Stimulated activated CD4-positive, alpha-beta T cell treated with anti-CD3 and anti-CD28 coated beads, Interleukin-2, amount 100 ng/mL, for 48 hours (primary cell): ENCODE results near the gene ZBTB48.
A peak's percentile ranks its signal among the peaks of the same experiment; 100 is the strongest.
"Not testable (repeated sequence)": the region's sequence is repeated elsewhere in the genome, so short reads cannot be mapped to it uniquely, and the experiment has no call there.

ENCODE experiments used
- DNase-seq, 2 donors: peaks; one replicate each; pipeline ENCODE4 v3.0.0-alpha.2; 2020

The ZBTB48 gene

DNA sequence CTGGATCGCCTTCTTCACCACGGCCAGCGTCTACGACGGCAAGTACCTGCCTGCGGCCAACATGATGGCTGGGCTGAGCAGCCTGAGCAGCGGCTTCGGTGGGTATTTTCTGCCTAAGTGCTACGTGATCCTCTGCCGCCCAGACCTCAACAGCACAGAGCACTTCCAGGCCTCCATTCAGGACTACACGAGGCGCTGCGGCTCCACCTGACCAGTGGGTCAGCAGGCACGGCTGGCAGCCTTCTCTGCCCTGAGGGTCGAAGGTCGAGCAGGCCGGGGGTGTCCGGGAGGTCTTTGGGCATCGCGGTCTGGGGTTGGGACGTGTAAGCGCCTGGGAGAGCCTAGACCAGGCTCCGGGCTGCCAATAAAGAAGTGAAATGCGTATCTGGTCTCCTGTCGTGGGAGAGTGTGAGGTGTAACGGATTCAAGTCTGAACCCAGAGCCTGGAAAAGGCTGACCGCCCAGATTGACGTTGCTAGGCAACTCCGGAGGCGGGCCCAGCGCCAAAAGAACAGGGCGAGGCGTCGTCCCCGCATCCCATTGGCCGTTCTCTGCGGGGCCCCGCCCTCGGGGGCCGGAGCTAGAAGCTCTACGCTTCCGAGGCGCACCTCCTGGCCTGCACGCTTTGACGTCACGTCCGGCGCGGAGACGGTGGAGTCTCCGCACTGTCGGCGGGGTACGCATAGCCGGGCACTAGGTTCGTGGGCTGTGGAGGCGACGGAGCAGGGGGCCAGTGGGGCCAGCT lies at the start of gene ZBTB48:
Gene ZBTB48, plus strand, starts transcription at position 621 of the 745 bp plus-strand sequence. CDS start 616 bp downstream, outside the sequence.
- DNase-seq, result peak; percentile 95

DNA sequence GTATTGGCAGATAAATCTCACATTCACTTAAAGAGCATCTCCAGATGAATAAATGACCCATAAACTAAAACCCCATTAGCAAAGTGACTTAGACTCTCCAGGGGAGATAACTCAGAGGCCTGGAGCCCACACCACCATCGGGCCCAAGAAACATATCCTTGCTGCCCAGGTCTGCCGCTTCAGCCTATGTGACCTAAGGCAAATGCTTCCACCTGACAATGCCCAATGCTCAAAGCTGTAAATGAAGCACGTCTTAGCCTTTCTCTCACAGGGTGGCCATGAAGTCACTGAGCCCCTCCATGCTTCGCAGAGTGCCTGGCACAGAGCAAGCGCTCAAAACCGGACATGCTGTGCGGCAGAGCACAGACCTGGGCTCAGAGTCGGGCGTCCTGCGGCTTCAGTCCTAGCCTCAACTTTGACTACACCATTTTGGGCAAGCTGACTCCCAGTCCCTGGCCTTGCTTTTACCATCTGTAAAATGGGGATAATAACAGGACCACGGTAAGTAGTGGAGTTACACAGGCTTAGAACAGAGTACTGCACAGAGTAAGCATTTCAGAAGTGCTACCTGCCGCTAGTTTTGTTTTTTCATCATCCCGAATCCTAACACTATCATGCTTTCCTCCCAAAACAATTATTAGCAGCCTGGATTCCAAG lies 49.2 kb upstream of the ZBTB48 start:
- DNase-seq, result no peak

DNA sequence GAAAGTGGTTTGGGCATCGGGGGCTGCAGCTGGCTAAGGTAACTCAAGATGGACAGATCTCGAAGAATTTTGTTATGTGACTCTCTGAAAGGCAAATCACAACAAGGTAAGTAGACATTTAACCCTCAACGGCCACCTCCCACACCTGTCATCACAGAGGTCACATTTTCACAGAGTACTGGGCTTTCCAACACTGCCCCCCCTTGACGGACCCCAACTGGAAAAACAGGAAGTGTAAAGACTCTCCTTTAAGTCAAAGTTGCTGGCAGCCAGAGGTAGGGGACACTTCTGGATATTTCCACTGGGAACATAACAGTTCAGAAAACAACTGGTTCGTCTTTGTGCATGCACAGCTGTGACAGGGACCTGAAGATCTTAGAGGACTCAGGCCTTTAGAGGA lies 47.8 kb upstream of the ZBTB48 start:
- no peak for DNase-seq

DNA sequence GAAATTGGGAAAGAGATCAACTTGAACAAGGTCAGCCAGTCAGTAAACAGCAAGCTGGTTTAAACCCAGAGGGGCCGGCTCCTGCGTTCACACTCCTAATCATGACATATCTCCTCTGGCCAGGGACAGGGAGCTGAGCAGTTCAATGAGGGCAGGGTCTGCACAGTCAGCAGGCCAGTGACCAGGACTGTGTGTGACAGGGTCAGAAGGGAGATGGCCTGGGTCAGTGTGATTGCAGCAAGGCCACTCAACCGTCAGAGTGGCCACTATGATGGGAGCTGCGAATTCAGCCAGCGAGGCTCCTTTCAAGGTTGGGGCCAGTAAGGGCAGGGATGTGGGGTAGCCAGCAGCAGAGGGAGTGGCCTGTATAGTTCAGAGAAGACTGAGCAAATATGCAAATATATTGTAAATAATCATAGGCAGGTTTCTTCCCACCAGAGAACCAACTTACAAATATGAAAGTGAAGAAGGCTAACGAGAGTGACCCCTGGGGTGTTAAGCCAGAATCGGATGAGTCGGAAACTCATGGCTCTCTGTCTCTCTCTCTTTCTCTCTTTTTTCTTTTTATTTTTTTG lies 45.5 kb upstream of the ZBTB48 start:
- DNase-seq, result no peak

DNA sequence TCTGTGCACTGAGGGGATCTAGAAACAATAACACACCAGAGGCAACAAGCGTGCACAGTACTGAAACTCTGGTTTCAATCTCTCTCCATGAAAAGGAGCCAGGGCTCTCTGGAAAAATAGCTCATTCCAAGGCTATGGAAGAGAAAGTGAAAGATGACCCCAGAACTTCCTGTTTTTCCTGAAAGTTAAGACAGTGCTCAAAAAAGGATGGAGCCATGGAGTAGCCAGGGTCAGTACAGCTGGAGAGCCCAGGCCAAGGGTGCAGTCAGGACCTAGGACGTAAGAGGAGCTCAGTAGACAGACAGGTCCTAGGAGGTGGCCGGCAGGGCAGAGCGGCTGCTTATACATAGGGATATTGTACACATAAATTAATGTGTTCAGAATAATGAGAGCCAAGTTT lies 44.6 kb upstream of the ZBTB48 start:
- no peak for DNase-seq

DNA sequence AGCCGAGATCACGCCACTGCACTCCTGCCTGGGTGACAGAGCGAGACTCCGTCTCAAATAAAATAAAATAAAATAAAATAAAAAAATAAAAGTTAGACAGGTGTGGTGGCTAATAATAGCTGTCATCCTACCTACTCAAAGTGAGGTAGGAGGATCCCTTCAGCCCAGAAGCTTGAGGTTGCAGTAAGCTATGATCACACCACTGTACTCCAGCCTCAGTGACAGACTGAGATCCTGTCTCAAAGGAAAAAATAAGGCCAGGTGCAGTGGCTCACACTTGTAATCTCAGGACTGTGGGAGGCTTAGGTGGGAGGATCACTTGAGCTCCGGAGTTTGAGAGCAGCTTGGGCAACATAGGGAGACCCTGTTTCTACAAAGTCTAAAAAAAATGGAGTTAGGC lies 43.5 kb upstream of the ZBTB48 start:
- no peak for DNase-seq

DNA sequence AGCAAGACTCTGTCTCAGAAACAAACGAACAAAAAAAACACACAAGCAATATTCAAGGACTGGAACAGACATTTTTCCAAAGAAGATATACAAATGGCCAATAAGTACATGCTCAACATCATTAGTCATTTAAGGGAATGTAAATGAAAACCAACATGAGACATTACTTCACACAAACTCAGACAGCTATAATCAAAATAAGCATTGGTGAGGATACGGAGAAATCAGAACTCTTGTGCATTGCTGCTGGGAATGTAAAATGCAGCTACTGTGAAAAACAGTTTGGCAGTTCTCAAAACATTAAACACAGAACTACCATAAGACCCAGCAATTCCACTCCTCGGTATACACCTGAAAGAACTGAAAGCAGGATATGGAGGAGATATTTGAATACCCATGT lies 40.8 kb upstream of the ZBTB48 start:
- DNase-seq, result no peak

DNA sequence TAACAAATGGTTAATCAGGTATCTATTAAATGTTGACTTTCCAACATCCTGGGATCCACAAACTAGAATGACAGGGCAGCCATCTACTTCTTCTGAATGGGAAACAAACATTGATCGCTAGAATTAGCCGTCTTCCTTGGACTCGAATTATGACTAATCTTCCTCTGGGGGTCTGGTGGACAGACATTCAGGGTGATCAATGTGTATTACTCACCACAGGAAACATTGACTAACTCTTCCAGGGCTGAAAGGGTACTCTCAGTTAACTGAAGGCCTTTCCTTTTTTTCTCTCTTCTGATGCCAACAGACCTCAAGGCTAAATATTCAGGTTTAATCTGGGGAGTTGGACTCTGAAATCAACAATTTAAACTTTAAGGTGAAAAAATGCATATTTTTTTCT lies 35.0 kb upstream of the ZBTB48 start:
- no peak for DNase-seq

DNA sequence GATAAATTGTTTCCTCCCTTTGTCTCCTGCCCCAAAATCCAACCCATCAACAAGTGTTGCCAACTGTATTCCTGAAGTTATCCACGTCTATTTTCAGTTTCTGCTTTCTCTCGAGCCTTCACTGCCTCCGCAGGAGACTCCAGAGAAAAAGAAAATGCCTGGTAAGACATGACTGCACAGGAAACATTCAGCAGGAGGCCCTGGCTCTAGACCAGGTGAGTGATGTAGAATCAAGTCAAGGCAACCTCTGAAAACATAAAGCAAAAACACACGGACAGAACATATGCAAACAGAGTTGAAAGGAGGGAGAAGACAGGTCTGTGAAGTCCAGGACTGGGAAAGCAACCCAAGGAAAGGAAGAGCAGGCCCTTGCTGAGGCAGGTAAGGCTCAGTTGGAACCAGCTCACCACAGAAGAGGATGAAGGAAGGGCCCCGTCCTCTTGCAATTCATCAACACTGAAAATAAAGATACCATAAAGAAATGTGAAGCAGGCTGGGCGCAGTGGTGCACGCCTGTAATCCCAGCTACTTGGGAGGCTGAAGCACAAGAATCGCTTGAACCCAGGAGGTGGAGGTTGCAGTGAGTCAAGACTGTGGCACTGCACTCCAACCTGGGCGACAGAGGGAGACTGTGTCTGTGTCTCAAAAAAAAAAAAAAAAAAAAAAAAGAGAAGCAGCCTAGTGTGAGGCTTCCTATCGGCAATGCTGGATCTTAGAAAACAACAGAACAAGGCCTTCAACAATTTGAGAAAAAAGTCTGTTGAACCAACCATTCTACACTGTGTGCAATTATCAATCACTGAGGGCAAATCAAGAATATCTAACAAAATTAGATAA lies 34.3 kb upstream of the ZBTB48 start:
- DNase-seq, result no peak

DNA sequence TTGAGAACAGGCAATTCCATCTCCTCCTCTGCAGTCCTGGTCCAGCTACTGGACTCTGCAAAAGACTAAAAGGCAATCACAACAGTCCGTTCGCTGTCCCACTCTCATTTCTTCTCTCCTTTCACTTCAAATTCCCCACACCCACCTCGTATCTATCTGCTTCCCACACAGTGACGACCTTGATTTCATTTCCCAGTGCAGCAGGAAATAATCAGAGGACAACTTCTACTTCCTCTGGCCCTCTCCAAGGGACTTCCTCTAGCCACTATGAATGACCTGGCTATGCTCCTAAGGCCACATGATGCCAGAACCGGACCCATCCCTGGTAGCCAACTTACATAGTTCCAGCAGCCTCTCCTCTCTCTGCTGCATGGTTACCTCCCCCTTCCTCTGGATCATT lies 33.5 kb upstream of the ZBTB48 start:
- no peak for DNase-seq

DNA sequence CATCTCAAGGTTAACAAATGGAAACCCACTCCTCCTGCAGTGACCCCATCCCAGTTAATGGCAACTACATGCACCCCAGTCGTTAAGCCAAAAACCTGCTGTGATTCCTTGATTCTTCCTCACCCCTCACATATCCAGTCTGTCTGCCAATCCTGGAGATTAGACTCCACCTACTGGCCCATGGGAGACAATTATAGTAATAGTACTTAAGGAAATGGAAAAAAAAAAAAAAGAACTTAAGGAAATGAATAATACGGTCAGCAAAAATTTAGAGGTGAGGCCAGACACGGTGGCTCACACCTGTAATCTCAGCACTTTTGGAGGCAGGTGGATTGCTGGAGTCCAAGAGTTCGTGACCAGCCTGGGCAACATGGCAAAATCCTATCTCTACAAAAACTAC lies 32.5 kb upstream of the ZBTB48 start:
- DNase-seq, result no peak

DNA sequence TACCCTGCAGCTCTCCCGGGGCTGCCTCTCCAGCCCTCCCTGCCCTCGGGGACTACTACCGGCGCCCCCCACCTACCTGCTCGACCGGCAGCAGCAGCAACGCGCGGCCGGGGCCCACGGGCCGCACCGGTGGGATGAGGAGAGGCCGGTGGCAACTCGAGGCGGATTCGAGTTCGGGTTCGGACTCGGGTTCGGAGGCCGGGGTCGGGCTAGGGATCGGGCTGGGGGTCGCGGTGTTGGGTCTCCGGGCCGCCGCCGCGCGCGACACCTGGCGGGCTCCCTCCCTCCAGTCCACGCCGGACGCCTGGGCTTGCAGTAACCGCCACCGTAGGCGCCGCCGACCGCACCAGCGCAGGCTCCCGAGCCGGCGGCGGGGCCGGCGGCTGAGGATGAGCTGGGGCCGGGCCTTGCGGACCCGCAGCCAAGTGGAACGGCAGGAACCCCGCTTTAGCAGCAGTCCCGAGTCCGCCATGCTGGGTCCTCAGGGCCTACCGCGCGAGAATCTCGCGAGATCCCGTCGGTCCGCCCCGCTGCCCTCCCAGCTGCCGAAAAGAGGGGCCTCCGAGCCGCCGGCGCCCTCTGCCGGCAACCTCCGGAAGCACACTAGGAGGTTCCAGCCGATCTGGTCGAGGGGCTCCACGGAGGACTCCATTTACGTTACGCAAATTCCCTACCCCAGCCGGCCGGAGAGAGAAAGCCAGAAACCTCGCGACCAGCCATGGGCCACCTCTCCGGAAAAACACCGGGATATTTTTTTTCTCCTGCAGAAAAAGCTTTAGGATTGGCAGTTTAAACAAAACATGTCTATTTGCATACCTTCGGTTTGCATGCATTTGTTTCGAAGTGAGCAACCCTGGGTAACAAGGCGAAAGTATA lies 25.5 kb upstream of the ZBTB48 start, which contains the start of gene NOL9:
Gene NOL9, minus strand, starts transcription at position 483 of the 876 bp plus-strand sequence. Its CDS starts 11 bp downstream, at position 472.
- peak; percentile 94 to 96 for DNase-seq

DNA sequence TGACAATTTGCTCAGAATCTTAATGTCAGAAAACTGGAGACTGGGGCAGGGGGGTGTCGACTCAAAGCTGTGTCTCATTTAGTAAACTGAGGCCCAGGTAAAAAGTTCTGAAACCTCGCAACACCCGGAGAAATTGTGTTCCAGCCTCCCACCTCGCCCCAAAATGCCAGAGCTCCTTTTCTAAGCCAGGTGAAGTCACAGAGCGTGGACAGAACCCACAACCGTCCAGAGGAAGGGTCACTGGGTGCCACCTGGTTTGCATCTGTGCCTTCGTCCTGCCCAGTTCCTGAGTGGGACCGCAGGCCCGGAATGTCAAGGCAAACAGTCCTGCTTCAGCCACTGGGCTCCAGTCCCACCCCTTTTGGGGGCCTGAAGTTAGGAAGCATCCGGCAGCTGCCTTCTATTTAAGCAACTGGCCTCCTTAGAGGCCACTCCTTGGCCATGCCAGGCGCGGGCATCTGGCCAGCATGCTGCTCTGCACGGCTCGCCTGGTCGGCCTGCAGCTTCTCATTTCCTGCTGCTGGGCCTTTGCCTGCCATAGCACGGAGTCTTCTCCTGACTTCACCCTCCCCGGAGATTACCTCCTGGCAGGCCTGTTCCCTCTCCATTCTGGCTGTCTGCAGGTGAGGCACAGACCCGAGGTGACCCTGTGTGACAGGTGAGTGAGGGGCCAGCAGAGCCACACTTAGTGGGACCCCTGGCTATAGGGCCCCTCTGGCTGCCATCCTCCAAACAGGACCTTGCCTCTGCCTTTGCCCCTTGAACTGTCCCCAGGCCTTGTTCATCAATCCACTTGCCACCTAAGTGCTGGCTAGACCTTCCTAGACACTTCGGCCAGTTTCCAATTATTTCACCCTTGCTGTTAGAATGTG lies 24.7 kb upstream of the ZBTB48 start, which contains the start of gene TAS1R1:
Gene TAS1R1, plus strand, starts transcription at position 401 of the 872 bp plus-strand sequence. Its CDS starts 67 bp downstream, at position 468.
- no peak for DNase-seq

DNA sequence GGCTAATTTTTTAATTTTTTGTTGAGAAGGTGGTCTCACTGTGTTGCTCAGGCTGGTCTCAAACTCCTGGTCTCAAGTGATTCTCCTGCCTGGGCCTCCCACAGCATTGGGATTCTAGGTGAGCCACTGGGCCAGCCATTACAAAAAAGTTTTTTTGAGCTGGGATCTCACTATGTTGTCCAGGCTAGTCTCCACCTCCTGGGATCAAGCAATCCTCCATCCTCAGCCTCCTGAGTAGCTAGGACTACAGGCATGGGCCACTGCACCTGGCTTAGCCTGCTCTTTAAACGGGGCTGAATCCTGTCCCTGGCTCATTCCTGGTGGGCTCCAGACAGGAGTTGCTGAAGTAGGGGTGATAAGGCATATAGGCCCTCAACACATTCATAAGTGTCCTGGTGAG lies 22.2 kb upstream of the ZBTB48 start:
- DNase-seq, result no peak

DNA sequence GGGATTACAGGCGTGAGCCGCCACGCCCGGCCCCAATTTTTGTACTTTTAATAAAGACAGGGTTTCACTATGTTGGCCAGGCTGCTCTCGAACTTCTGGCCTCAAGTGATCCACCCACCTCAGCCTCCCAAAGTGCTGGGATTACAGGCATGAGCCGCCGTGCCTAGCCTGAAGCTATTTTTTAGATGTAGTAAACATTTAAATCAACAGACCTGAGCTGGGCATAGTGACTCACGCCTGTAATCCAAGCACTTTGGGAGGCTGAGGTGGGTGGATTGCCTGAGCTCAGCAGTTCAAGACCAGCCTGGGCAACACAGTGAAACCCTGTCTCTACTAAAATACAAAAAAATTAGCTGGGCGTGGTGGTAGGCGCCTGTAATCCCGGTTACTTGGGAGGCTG lies 20.6 kb upstream of the ZBTB48 start:
- not testable (repeated sequence) for DNase-seq

DNA sequence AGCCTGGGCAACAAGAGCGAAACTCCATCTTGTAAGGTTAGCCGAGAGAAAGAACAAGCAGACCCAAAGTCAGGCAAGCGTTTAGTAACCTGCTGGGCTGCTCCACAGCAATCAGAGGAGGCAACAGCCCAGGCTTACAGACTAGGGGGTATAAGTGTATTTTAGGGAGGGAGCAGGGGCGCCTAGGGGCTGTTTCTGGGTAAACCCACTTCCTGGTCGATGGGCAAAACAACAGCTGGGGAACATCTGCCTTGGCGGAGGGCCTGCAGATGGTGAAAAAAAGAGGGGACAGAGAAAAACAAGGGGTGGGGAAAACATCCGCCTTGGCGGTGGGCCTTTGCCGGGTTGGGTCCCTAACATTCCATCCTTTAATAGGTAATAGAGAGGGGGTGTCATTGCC lies 19.5 kb upstream of the ZBTB48 start:
- no peak for DNase-seq

DNA sequence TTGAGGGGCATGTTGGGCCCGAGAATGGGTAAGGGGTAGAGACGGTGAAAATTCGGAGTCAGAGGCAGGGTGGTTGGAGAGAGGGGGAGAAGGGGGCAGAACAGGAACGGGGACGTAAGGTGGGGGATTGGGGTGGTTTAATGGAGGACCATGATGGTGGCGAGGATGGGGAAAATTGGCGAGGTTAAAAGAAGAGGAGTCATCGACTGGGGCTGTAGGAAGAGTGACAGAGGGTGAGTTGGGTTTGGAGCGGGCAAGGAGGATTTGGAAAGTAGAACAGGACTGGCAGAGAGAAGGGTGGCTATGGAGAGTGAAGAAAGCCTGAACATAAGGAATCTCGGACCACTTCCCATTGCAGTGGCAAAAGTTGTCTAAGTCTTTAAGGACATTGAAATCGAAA lies 10.8 kb upstream of the ZBTB48 start:
- DNase-seq, result no peak

DNA sequence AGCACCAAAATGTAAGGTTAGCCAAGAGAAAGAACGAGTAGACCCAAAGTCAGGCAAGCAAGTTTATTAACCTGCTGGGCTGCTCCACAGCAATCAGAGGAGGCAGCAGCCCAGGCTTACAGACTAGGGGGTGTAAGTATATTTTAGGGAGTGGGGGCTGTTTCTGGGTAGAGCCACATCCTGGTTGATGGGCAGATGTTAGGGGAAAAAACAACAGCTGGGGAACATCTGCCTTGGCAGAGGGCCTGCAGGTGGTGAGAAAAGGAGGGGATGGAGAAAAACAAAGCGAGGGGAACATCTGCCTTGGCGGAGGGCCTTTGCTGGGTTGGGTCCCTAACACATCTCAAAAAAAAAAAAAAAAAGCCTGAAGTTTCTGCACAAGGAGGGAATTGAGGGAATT lies 9.7 kb upstream of the ZBTB48 start:
- no peak for DNase-seq

DNA sequence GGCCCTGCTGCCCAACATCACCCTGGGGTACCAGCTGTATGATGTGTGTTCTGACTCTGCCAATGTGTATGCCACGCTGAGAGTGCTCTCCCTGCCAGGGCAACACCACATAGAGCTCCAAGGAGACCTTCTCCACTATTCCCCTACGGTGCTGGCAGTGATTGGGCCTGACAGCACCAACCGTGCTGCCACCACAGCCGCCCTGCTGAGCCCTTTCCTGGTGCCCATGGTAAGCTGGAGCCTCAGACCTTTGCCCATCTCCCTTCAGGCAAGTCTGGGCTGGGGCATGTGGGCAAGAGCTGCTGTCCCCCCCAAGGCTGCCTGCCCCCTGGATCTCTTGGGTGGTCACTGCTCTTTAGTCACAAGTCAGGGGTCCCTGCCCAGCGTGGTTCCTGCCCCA lies 8.8 kb upstream of the ZBTB48 start:
- no peak for DNase-seq

DNA sequence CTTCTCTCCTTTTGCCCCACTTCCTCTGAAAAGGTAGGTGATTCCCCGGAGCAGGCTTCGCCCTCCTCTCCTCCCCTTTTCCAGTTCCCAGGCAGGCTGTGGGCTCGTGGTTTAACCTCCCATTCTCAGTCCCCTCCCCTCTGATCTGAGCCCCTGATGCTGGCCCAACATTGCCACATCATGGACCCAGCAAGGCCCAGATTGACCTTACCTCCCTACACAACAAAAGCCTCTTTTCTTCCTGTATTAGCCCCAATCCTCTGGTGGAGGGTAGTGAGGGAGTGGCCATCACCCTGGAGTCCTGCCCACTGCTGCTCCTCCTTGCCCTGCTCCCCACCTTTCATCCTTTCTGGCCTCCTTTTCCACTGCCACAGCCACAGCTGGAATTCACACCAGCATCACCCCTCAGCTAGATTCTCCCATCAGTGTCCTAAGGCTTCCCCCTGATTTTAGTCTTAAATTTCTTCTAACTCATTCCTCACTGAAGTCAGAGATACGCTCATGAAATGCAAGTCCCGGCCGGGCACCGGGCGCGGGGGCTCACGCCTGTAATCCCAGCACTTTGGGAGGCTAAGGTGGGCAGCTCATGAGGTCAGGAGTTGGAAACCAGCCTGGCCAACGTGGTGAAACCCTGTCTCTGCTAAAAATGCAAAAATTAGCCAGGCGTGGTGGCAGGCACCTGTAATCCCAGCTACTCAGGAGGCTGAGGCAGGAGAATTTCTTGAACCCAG lies 7.0 kb upstream of the ZBTB48 start:
- no peak for DNase-seq
